GM19395 (cell line): ENCODE measurements around the gene UBE2J1.
"Not testable (repeated sequence)": the region's sequence is repeated elsewhere in the genome, so short reads cannot be mapped to it uniquely, and the experiment has no call there.

Source experiments
- ATAC-seq: cut with Tn5 transposase; IDR thresholded peaks from one replicate; pipeline ENCODE4 v1.9.1; 2021; ENCODE audit warnings: mild to moderate bottlenecking, moderate library complexity; ENCODE audit not compliant: unreplicated experiment

Gene UBE2J1

GRCh38 chr6:89321131-89321970 lies 31.2 kb downstream of the UBE2J1 start:
- ATAC-seq = peak; percentile 62

DNA sequence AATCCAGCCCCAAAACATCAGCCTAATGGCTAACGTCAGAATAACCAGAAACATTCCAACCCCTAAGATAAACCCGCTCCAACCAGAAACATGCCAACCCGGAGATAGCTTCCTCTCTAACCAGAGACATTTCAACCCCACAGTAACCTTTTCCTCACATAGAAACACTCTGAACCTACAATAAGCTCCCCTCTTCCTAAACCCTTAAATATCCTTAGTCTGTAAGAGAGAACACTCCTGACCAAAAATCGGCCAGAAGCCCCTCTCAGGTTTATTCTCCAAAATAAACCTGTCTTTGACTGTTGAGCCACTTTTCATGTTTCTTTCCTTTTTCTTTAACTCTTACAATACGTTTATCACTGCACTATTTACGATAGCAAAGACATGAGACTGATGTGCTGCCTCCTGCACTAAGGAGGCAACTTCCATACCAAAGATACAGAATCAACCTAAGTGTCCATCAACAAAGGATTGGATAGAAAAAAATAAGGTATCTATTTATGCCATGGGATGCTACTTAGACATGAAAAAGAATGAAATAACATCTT lies 32.4 kb downstream of the UBE2J1 start:
- ATAC-seq = no peak

GRCh38 chr6:89317067-89317466 lies 35.5 kb downstream of the UBE2J1 start:
- ATAC-seq = no peak

DNA sequence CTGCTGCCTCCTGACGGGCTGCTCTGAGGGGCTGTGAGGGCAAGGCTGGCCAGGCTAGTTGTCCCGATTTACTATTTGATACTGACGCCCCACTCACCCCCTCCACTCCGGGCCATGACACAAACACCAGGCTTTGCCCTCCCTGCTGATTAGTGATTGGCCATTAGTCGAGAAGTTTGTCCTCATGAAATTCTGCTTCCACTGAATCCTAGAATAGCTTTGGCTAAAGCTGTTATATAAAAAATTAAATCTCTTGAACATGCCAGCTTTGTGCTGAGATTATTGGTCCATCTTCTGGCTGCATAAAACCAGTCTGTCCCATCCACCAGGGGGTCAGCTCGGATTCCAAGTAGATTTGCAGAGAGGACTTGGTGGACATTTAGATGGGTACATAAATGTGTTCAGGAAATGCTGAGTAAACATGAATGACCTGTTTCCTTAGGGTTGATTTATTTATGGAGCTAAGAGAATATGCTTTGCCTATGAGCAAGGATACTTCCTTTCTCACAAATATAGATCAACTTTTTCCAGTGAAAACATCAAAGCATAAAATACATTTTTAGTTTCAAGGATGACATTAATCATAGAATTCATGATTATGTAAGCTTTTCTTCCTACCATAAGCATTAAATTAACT lies 37.2 kb downstream of the UBE2J1 start, which contains the start of gene GABRR2:
Gene GABRR2, minus strand, starts transcription at position 51 of the 637 bp plus-strand sequence. CDS start 134 bp downstream, outside the sequence.
- ATAC-seq = no peak

- no peak for ATAC-seq
Observed at GRCh38 chr6:89314692-89315091, 37.8 kb downstream of the UBE2J1 start.

DNA sequence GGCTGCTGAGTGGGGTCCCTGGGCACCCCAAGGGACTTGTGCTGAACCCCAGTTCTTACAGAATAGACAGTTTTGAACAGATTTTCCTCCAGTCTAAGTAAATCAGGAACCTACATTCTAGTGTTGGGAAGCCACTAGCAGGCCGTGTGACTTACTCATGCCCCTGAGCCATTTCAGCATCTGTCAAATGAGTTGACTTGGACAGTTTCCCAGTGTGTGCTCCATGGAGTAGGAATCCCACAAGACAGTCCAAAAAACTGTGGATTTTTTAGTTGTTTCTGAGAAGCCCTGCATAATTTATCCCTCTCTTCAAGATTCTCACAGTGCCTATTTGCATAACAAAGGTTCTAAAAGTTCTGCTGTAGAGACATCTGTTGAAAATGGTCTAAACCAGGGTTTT lies 39.5 kb downstream of the UBE2J1 start:
- no peak for ATAC-seq

DNA sequence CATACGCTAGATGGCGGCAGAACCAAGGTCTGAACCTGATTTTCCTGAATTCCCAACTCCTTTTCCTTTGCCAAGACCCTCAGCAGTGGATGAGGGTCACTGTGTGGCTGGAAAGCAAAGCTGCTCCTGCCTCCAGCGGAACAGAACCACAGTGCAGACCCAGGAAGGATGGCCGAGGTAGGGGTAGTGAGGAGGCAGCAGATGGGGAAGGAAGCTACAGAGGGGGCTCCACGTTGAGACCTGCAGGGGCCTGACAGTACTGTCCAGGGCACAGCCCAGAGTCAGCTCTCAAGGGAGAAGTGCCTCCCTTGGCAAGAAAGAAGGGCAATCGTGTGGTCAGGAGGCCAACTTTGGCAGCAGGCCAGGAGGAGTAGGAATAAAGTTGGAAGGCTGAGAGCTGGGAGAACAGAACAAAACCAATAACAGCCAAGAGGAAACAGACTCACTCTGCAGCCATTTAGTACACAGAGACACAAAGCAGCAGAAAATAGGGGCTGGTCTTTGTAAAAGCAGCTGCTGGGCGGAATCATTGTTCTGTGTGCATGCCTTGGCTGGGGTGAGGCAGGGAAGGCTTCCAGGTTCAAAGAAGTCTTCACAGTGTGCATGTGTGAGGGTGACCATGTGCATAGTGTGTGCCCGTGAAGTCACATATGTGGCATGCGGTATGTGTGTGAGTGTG lies 40.5 kb downstream of the UBE2J1 start:
- ATAC-seq = no peak

- ATAC-seq = no peak
Observed at GRCh38 chr6:89311530-89311852, 41.0 kb downstream of the UBE2J1 start.

- no peak for ATAC-seq
Observed at GRCh38 chr6:89310929-89311328, 41.6 kb downstream of the UBE2J1 start.

- ATAC-seq = no peak
Observed at GRCh38 chr6:89308525-89309395, 43.8 kb downstream of the UBE2J1 start.

DNA sequence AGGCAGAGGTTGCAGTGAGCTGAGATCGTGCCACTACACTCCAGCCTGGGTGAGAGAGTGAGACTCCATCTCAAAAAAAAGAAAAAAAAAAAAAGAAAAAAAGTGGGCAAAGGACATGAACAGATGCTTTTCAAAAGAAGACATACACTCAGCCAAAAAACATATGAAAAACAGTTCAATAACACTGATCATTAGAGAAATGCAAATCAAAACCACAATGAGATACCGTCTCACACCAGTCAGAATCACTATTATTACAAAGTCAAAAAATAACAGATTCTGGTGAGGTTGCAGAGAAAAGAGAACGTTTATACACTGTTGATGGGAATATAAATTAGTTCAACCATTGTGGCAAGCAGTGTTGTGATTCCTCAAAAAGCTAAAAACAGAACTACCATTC lies 48.0 kb downstream of the UBE2J1 start:
- ATAC-seq = peak; percentile 56

DNA sequence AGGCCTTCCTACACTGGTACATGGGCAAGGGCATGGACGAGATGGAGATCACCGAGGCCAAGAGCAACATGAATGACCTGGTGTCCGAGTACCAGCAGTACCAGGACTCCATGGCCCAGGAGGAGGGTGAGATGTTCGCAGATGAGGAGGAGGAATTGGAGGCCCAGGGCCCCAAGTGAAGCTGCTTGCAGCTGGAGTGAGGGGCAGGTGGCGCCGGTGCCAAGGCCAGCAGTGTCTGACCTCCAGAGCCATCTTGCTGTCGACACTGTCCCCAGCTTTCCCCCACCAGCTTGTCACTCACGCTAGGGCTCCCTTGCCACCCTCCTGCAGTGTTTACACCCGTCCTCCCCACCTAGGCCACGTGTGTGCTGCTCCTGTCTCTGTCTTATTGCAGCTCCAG lies 49.6 kb downstream of the UBE2J1 start:
- no peak for ATAC-seq

DNA sequence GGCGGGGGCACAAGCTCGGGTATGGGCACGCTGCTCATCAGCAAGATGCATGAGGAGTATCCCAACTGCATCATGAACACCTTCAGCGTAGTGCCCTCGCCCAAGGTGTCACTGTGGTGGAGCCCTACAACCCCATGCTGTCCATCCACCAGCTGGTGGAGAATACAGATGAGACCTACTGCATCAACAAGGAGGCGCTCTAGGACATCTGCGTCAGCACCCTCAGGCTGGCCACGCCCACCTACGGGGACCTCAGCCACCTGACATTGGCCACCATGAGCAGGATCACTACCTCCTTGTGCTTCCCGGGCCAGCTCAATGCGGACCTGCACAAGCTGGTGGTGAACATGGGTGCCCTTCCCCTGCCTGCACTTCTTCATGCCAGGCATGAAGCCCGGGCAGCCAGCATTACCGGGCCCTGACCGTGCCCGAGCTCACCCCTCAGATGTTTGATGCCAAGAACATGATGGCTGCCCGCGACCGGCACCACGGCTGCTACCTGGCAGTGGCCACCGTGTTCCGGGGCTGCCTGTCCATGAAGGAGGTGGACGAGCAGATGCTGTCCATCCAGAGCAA lies 50.2 kb downstream of the UBE2J1 start:
- no peak for ATAC-seq

DNA sequence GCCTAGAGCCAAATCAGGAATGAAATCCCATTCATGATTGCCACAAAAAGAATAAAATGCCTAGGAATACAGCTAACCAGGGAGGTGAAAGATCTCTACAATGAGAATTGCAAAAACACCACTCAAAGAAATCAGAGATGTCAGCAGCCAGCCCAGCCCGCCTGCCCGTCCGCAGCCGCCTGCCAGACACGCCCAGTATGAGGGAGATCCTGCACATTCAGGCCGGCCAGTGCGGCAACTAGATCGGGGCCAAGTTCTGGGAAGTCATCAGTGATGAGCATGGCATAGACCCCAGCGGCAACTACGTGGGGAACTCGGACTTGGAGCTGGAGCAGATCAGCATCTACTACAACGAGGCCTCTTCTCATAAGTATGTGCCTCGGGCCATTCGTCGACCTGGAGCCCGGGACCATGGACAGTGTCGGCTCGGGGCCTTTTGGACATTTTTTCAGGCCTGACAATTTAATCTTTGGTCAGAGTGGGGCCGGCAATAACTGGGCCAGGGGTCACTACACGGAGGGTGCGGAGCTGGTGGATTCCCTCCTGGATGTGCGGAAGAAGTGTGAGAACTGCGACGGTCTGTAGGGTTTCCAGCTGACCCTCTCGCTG lies 50.8 kb downstream of the UBE2J1 start:
- ATAC-seq = no peak

GRCh38 chr6:89299466-89299850 lies 53.1 kb downstream of the UBE2J1 start:
- ATAC-seq = no peak

DNA sequence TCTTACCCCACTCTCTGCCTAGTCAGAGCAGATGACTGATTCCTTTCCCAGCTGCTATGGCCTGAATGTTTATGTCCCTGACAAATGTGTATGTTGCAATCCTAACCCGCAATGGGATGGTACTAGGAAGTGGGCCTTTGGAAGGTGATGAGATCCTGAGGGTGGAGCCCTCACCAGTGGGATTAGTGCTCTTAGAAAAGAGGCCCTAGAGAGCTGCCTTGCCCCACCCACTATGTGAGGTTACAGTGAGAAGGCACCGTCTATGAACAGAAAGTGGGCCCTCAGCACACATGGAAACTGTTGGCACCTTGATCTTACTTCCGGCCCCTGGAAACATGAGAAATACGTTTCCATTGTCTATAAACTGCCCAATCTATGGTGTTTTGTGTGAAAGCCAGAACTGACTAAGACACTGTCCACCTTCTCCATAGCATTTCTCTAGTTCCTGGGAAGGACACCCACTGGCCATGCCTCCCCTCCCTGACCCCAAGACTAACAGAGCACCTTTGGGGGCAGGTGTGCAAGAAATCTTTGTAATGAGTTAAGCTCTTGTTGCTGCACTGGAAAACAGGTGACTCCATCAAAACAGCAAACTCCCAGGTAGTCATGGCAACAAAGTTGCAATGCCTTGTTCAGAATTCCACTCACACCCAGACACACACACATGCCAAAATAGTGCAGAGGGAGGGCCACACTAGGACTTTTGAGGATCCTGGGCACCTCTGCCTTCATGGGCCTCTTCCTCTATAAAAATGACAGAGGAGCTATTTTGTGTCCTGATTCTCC lies 53.6 kb downstream of the UBE2J1 start:
- ATAC-seq = peak; percentile 66

DNA sequence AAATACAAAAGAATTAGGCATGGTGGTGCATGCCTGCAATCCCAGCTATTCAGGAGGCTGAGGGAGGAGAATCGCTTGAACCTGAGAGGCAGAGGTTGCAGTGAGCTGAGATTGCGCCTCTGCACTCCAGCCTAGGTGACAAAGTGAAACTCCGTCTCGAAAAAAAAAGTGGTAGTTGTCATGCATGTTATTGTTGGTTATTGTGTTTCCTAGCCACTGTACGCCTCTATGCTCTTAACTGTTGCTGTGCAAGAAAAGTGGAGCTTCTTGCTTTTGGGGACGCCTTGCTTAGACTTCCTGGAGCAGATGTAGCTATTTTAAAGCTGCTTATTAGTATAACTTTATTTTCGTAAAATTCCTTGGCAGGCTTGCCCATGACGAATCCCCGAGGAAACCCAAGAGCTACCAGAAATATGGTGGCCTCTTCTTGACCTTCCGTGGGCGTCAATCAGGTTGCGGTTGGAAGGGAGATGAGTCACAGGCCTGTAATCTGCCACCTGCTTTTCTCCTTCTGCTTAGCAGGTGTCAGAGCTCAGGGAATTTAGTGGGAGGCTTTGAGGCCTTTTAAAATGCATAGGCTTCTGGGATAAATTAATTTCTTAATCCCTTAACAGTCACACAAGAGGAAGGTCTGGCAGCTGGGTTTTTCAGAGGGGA lies 54.7 kb downstream of the UBE2J1 start:
- ATAC-seq = peak; percentile 92

DNA sequence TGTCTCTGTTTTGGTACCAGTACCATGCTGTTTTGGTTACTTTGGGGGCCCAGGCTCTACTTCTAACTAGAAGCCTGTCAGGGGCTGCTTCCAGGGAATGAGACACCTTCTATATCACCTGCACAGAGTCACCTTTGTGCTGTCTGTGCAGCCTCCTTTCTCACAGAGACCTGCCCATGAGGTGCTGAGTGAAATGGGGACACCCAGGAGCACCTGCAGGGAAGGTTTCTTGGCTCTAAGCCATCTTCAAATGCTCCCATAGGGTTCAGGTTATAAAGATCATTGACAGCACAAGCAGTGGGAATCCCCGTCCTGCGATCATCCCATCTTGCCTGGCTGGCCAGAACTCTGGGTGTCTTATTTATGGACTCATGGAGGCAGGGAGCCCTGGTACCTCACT lies 56.5 kb downstream of the UBE2J1 start:
- no peak for ATAC-seq

GRCh38 chr6:89295116-89295515 lies 57.4 kb downstream of the UBE2J1 start:
- ATAC-seq = not testable (repeated sequence)
